Stromal cell of bone marrow (primary cell): ENCODE data around the gene SEMA4F.
"Not testable (repeated sequence)": the region's sequence is repeated elsewhere in the genome, so short reads cannot be mapped to it uniquely, and the experiment has no call there.

ENCODE experiments used
- DNase-seq: peaks from one replicate; pipeline ENCODE4 v3.0.0-alpha.2; 2012; ENCODE audit warnings: low read depth

Gene SEMA4F, protein sequence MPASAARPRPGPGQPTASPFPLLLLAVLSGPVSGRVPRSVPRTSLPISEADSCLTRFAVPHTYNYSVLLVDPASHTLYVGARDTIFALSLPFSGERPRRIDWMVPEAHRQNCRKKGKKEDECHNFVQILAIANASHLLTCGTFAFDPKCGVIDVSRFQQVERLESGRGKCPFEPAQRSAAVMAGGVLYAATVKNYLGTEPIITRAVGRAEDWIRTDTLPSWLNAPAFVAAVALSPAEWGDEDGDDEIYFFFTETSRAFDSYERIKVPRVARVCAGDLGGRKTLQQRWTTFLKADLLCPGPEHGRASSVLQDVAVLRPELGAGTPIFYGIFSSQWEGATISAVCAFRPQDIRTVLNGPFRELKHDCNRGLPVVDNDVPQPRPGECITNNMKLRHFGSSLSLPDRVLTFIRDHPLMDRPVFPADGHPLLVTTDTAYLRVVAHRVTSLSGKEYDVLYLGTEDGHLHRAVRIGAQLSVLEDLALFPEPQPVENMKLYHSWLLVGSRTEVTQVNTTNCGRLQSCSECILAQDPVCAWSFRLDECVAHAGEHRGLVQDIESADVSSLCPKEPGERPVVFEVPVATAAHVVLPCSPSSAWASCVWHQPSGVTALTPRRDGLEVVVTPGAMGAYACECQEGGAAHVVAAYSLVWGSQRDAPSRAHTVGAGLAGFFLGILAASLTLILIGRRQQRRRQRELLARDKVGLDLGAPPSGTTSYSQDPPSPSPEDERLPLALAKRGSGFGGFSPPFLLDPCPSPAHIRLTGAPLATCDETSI

DNA sequence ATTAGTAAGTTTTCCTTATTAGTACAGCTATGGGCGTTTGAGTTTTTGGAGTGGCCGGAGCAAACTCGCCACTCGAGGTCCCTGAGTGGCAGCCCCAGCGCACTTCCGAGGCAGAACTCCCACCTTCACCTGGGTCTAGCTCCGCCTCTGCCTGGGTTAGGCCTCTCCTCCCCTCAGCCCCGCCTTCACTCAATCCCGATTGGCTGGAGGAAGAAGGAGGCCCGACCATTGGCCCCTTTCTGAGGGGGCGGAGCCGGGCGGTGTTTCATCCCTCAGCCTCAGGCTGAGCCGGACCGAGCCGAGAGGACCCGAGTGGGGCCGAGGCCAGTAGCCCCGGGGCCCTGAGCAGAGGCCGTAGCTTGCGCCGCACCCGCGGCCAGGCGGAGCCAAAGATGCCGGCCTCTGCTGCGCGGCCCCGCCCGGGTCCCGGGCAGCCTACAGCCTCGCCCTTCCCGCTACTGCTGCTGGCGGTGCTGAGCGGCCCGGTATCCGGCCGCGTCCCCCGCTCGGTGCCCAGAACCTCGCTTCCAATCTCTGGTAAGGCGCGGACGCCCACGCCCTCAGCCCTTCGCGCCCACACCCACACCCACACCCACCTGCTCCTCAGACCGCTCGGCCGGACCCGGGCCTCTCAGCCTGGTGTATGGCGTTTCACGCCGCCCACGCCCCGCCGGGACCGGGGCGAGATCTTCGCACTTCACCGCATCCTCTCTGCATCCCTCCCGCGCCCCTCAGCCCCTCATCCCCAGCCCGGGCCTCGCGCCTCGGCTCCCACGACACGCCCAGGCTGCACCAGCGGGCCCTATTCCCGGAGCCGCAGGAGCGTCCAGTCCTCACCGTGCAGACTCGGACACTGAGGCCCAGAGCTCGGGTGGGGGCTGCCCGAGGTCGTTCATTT is at the start of gene SEMA4F:
Gene SEMA4F (plus strand): TSS at position 263 of the 898 bp plus-strand sequence. CDS start 130 bp downstream, at position 393.
- peak; percentile 92 for DNase-seq

DNA sequence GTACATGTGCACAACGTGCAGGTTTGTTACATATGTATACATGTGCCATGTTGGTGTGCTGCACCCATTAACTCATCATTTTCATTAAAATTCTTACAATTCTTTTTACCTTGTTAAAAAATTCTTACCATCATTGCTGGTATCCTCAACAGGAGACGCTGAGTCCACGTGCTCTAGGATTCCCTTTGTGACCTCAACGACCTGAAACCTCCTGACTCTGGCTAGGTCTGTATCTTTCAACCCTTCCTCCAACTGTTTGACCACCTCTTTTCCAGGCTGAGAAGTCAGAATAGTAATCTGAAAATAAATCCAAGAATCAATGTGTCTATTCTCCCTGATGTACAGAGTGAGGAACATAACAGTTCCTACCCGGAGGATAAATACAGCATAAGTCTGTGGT is 47.1 kb upstream of the SEMA4F start:
- no peak for DNase-seq

- DNase-seq = no peak
These were observed 36.9 kb upstream of the SEMA4F start for GRCh38 chr2:74617122-74617521.

- DNase-seq = no peak
These were observed 35.5 kb upstream of the SEMA4F start for GRCh38 chr2:74618410-74619083.

GRCh38 chr2:74619651-74620297 is 34.3 kb upstream of the SEMA4F start:
- no peak for DNase-seq

GRCh38 chr2:74620671-74621070 is 33.4 kb upstream of the SEMA4F start:
- DNase-seq = no peak

DNA sequence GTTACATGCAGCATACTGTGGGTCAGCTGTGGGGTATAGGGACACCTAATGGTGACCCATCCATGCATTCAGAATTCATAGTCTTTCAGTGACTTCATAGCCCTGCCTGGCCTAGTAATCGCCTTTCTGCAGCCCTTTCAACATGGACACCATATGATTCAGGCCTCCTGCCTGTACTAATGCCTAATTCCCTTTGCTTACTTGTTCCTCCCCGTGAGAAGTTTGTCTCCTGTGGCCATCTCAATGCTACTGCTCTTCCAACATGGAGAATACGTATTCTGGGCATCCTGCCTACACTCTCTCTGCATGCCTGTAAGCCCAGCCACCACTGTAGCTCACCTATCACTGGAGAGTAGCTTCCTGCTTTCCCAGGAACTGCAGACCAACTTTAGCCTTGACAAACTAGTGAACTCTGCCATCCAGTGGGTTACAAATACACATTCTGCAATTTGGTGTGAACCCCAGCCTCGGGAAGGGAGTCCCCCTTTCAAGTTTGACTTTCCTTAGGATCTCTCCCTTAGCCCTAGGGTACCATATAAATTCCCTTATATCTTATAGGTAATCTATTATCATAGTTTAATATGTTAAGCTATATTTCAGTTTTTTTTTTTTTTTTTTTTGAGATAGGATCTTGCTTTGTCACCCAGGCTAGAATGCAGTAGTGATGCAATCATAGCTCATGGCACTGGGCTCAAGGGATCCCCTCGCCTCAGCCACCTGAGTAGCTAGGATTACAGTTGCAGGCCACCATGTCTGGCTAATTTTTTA is 28.2 kb upstream of the SEMA4F start:
- no peak for DNase-seq

- no peak for DNase-seq
These were observed 25.4 kb upstream of the SEMA4F start for GRCh38 chr2:74628538-74629105.

GRCh38 chr2:74630454-74630853 is 23.6 kb upstream of the SEMA4F start:
- DNase-seq = not testable (repeated sequence)

GRCh38 chr2:74632209-74632938 is 21.7 kb upstream of the SEMA4F start:
- no peak for DNase-seq

DNA sequence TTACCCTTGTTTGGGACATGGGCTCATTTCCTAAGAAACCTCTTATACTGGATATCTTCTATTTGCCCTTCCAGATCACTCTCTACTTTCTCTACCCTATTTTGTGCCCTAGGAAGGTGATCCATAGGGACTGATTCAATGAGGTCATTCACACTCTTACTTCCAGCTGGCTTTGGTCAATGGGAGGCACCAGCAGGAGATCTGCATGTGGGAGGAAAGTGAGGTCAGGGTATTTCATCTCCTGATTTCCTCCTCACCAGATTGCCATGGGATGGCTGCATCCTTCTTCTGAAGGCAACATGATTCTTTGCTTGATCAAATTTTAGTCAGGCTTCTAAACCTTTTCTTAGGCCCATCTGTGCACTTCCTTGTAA is 21.1 kb upstream of the SEMA4F start:
- DNase-seq = no peak

DNA sequence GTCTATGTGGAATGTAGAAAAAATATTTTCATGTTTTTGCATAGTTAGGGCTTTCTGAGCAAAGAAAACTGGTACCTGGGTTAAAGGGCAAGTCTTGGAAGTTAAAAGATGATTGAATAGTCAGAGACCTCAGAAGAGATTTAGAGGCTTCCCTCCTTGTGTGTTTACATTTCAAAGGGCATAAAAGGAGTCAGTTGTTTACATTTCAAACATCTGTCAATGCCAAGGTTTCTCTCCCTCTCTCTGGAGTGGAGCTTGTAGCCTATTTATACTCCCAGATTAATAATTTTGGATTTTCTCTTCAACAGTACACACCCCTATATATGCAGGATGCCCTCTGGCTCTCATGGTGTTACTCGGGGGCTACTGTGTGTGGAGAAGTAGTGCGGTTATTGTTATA is 14.5 kb upstream of the SEMA4F start:
- DNase-seq = no peak

- no peak for DNase-seq
These were observed 8.7 kb upstream of the SEMA4F start for GRCh38 chr2:74645344-74645743.

GRCh38 chr2:74646201-74646600 is 7.8 kb upstream of the SEMA4F start:
- no peak for DNase-seq

GRCh38 chr2:74646834-74647482 is 7.1 kb upstream of the SEMA4F start:
- no peak for DNase-seq

DNA sequence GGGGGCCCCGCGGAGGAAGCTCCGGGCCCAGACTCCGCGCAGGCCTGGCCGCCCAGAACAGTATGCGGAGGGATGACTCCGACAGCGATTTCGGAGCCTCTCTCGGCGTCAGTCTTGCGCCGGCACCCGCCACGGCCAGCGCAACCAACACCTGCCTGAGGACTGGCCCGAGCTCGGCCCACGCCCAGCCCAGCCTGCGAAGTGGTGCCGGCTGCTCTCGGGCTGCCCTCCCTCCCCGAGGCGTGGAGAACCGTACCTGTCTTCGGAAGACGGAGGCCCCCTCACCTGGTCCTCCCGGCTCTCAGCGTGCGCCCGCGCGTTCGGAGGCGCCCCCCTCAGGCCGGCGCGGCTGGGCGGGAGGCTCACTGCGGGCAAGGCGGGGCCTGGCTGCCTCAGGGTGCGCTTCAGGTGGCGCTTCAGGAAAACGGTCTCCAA is 6.0 kb upstream of the SEMA4F start, which contains the start of gene M1AP:
Gene M1AP (minus strand): TSS at position 322 of the 435 bp plus-strand sequence. CDS start 8,055 bp downstream, outside the sequence.
- DNase-seq = no peak

DNA sequence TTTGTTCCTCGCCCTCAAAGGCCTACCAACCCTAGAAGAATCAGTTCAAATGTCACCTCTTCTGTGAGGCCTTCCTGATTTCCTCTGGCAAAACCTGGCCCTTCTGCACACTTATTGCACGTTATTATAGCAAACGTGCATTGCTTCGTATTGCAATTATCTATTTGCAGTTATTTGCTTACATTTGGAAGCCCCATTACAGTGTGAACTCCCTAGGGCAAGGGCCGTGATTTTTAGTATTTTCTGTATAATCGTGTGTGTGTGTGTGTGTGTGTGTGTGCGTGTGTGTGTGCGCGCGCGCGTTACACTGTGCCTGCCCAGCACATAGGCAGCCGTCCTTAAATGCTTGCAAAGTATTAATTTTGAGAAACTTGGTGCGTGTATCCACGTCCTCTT is 460 bp upstream of the SEMA4F start:
- DNase-seq = no peak

GRCh38 chr2:74655579-74655978 is 1.5 kb downstream of the SEMA4F start:
- DNase-seq = no peak

- DNase-seq = peak; percentile 80
These were observed 4.5 kb downstream of the SEMA4F start for GRCh38 chr2:74658516-74658915.
